Measurements from ENCODE around the gene EIF4EBP3. TPM values are rescaled to one million over a fixed set of nuclear protein-coding genes. Genes with fewer than 3 reads are reported as not detected.
A peak's percentile ranks its signal among the peaks of the same experiment; 100 is the strongest.

Gene EIF4EBP3
- total and polyA plus RNA-seq, 2 donors from 2014 or later = 22.6 to 48.8 TPM

DNA sequence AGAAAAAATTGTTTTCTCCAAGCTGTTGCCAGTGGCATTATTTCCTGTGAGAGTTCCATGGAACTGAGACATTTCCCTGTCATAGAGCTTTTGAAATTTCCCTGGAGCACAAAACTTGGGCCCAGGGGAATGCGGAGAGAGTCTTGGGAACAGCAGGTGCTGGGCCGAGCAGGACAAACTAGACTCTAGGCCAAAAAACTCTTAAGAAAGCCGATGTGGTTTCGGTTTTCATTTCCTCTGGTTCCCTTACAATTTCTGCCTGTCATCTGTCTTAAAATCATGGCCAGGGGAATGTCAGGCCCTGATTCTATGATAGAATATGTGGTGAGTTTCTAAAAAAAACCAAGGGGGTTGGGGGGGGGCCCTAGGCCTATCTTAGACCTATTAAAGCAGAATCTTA is 21.7 kb downstream of the EIF4EBP3 start:
- no peak for DNase-seq
- TF ChIP-seq, protein P1, sequence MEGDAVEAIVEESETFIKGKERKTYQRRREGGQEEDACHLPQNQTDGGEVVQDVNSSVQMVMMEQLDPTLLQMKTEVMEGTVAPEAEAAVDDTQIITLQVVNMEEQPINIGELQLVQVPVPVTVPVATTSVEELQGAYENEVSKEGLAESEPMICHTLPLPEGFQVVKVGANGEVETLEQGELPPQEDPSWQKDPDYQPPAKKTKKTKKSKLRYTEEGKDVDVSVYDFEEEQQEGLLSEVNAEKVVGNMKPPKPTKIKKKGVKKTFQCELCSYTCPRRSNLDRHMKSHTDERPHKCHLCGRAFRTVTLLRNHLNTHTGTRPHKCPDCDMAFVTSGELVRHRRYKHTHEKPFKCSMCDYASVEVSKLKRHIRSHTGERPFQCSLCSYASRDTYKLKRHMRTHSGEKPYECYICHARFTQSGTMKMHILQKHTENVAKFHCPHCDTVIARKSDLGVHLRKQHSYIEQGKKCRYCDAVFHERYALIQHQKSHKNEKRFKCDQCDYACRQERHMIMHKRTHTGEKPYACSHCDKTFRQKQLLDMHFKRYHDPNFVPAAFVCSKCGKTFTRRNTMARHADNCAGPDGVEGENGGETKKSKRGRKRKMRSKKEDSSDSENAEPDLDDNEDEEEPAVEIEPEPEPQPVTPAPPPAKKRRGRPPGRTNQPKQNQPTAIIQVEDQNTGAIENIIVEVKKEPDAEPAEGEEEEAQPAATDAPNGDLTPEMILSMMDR (IDR thresholded peaks at IDR 0.05; ENCODE audit: borderline replicate concordance, extremely low read depth, insufficient read depth) = no peak
- no peak for FAIRE-seq
- intact Hi-C loops (cut with DNase I) = no loop called here
- H3K27me3 ChIP-seq (ENCODE audit: control insufficient read depth, insufficient read depth, low read length) = no peaks in the 10 kb centered on the region
- H3K4me3 ChIP-seq (ENCODE audit: low read length in 3 of 3) = no peak overlapping the region
- peak overlapping the region in 1 of 2 donors; percentile 11 for H3K27ac ChIP-seq (ENCODE audit: low read depth in 2 of 2, low read length in 2 of 2)
- peaks cover 0 to 27% (median 9%) of the 10 kb centered on the region in 3 donors for H3K4me1 ChIP-seq (ENCODE audit: control insufficient read depth in 2 of 3, insufficient read depth in 2 of 3, low read depth in 1 of 3, low read length in 3 of 3)
- no peak overlapping the region for H3K9ac ChIP-seq (ENCODE audit: low read length in 3 of 3)
- peaks cover 0 to 19% (median 13%) of the 10 kb centered on the region in 3 donors for H3K36me3 ChIP-seq (ENCODE audit: control insufficient read depth in 2 of 3, insufficient read depth in 3 of 3, low read length in 3 of 3)
- H3K9me3 ChIP-seq (ENCODE audit: control insufficient read depth in 2 of 3, insufficient read depth in 1 of 3, low read length in 3 of 3) = no peaks in the 10 kb centered on the region

DNA sequence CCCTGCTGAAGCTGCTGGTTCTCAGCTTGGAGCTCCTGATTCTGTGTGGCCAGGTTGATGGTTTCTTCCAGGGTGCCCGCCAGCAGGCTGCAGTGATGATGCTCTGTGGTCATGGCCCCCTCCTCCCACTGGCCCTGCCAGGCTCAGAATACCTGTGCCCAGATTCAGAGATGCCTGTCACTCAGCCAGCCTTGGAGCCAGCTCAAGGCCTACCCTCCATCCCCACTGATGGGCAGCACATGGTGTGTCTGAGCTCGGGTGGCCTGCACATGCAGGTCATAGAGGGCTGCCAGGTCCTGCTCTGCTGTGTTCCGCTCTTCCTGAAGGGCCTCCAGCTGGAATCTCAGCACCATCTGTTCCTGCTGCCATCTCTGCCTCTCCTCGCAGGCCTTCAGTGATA is 22.6 kb downstream of the EIF4EBP3 start:
- Histone ChIP-seq H3K9ac (ENCODE audit: low read length in 3 of 3) (no peak overlapping the region), H3K36me3 (ENCODE audit: control insufficient read depth in 2 of 3, insufficient read depth in 3 of 3, low read length in 3 of 3) (peaks cover 0 to 19% (median 13%) of the 10 kb centered on the region in 3 donors), H3K27me3 (ENCODE audit: control insufficient read depth, insufficient read depth, low read length) (no peaks in the 10 kb centered on the region), H3K9me3 (ENCODE audit: control insufficient read depth in 2 of 3, insufficient read depth in 1 of 3, low read length in 3 of 3) (no peaks in the 10 kb centered on the region), H3K4me3 (ENCODE audit: low read length in 3 of 3) (no peak overlapping the region), H3K27ac (ENCODE audit: low read depth in 2 of 2, low read length in 2 of 2) (no peak overlapping the region), H3K4me1 (ENCODE audit: control insufficient read depth in 2 of 3, insufficient read depth in 2 of 3, low read depth in 1 of 3, low read length in 3 of 3) (peaks cover 0 to 27% (median 9%) of the 10 kb centered on the region in 3 donors)
- DNase-seq (peak in 1 of 5 donors; percentile 39), FAIRE-seq (no peak)
- intact Hi-C loops (cut with DNase I) = no loop called here
- TF ChIP-seq, protein P1 (IDR thresholded peaks at IDR 0.05; ENCODE audit: borderline replicate concordance, extremely low read depth, insufficient read depth) = no peak

DNA sequence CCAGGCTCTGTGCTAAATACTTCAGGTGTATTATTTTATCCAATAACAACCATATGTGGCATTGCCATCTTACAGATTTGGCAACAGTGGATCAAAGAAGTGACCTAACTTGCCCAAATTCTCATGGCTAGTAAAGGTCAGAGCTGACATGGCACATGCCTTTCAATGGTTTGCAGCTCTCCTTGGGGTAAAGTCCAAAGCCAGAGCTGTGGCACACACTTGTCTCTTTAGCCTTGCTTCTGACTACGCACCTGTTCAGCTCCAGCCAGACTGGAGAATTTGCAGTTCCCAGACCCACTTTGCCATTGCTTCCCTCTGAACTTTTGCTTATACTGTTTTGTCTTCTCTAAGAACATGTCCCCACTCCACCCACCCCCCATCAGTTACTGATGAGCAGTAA is 23.0 kb downstream of the EIF4EBP3 start:
- intact Hi-C loops (cut with DNase I) = no loop called here
- H3K27ac ChIP-seq (ENCODE audit: low read depth in 2 of 2, low read length in 2 of 2) = no peak overlapping the region
- no peaks in the 10 kb centered on the region for H3K9me3 ChIP-seq (ENCODE audit: control insufficient read depth in 2 of 3, insufficient read depth in 1 of 3, low read length in 3 of 3)
- FAIRE-seq = no peak
- H3K4me1 ChIP-seq (ENCODE audit: control insufficient read depth in 2 of 3, insufficient read depth in 2 of 3, low read depth in 1 of 3, low read length in 3 of 3) = peaks cover 0 to 23% (median 6%) of the 10 kb centered on the region in 3 donors
- no peak overlapping the region for H3K9ac ChIP-seq (ENCODE audit: low read length in 3 of 3)
- H3K36me3 ChIP-seq (ENCODE audit: control insufficient read depth in 2 of 3, insufficient read depth in 3 of 3, low read length in 3 of 3) = peaks cover 0 to 19% (median 13%) of the 10 kb centered on the region in 3 donors
- H3K27me3 ChIP-seq (ENCODE audit: control insufficient read depth, insufficient read depth, low read length) = no peaks in the 10 kb centered on the region
- TF ChIP-seq, protein P1 (IDR thresholded peaks at IDR 0.05; ENCODE audit: borderline replicate concordance, extremely low read depth, insufficient read depth) = no peak
- no peak for DNase-seq
- H3K4me3 ChIP-seq (ENCODE audit: low read length in 3 of 3) = no peak overlapping the region

DNA sequence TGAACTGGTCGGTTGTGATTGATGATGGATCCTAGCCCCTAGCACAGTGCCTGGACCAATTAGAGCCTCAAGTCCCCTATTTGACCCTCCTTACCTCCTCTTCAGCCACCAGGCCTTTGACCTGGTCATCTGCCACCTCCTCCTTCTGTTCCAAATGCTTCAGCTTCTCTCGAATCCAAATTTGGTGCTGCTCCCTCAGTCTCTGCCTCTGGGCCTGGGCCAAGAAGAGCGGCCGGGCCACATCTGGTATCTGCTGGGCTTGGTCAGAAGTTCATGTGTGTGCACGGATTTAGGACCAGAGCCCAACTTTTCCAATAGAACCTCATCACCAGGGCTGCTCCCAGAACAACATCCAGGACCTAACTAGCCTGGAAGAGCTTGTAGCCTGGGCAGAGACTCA is 23.6 kb downstream of the EIF4EBP3 start:
- Histone ChIP-seq H3K9me3 (ENCODE audit: control insufficient read depth in 2 of 3, insufficient read depth in 1 of 3, low read length in 3 of 3) (no peaks in the 10 kb centered on the region), H3K4me3 (ENCODE audit: low read length in 3 of 3) (no peak overlapping the region), H3K4me1 (ENCODE audit: control insufficient read depth in 2 of 3, insufficient read depth in 2 of 3, low read depth in 1 of 3, low read length in 3 of 3) (peaks cover 0 to 18% (median under 1%) of the 10 kb centered on the region in 3 donors), H3K9ac (ENCODE audit: low read length in 3 of 3) (no peak overlapping the region), H3K27ac (ENCODE audit: low read depth in 2 of 2, low read length in 2 of 2) (no peak overlapping the region), H3K27me3 (ENCODE audit: control insufficient read depth, insufficient read depth, low read length) (no peaks in the 10 kb centered on the region), H3K36me3 (ENCODE audit: control insufficient read depth in 2 of 3, insufficient read depth in 3 of 3, low read length in 3 of 3) (peaks cover 0 to 16% (median 13%) of the 10 kb centered on the region in 3 donors)
- FAIRE-seq (no peak), DNase-seq (peak in 1 of 5 donors; percentile 92)
- intact Hi-C loops (cut with DNase I) = no loop called here
- TF ChIP-seq, protein P1 (IDR thresholded peaks at IDR 0.05; ENCODE audit: borderline replicate concordance, extremely low read depth, insufficient read depth) = no peak

All from kidney (tissue), 14 donors.